ENCODE data around the gene CEP97. TPM values are rescaled to one million over a fixed set of nuclear protein-coding genes. Genes with fewer than 3 reads are reported as not detected.
"Not testable (repeated sequence)": the region's sequence is repeated elsewhere in the genome, so short reads cannot be mapped to it uniquely, and the experiment has no call there.

CEP97 gene, protein sequence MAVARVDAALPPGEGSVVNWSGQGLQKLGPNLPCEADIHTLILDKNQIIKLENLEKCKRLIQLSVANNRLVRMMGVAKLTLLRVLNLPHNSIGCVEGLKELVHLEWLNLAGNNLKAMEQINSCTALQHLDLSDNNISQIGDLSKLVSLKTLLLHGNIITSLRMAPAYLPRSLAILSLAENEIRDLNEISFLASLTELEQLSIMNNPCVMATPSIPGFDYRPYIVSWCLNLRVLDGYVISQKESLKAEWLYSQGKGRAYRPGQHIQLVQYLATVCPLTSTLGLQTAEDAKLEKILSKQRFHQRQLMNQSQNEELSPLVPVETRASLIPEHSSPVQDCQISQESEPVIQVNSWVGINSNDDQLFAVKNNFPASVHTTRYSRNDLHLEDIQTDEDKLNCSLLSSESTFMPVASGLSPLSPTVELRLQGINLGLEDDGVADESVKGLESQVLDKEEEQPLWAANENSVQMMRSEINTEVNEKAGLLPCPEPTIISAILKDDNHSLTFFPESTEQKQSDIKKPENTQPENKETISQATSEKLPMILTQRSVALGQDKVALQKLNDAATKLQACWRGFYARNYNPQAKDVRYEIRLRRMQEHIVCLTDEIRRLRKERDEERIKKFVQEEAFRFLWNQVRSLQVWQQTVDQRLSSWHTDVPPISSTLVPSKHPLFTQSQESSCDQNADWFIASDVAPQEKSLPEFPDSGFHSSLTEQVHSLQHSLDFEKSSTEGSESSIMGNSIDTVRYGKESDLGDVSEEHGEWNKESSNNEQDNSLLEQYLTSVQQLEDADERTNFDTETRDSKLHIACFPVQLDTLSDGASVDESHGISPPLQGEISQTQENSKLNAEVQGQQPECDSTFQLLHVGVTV
- total RNA-seq (2014; rRNA removed; shearing (Covaris generic)), result 9.2 and 13.0 TPM in 2 replicates

DNA sequence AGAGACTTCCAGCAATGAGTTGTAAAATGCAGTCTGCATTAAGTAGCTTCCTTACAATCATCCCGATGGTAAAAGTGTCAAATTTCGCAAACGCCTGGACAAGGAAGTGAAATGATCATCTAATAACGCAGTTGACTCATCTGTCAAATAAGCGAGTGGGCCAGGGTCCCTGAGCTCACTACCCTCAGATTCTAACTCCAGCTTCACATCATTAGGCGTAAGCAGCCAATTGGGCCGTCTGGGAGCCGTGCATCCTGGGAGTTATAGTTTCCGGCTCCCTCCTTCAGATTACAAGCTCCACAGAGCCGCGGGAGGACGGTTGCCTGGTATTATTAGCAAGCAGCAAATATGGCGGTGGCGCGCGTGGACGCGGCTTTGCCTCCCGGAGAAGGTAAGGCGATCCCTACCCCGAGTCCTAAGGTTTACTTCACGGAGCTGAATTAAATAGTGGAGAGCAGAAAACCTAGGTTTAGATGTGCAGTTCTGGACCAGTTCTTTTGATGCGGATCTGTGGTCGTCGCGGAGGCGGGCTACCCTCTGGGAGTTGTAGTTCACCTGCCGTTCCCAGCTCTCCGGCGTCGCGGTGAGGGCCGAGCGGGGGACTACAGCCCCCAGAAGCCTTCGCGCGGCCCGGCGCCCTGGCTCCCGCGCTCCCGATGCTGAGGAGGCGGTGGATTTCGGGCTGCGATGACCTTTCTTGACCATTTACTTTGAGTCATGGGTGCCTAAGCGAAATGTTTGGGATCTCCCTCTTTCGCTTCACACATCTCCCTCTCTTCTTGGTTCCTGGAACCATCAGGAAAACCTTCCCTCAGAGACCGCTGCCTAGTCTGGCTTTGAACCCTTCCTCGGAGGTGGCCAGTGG, at the start of gene CEP97:
CEP97 (plus strand) TSS at position 286 of the 865 bp plus-strand sequence; CDS start at position 349, 63 bp downstream.
- Histone ChIP-seq H3K36me3 (replicated peaks; ENCODE audit: control insufficient read depth, insufficient read depth, low read length) (peaks cover 1% of the 10 kb centered on the region), H3K27me3 (ENCODE audit: control insufficient read depth, insufficient read depth, low read length) (no peaks in the 10 kb centered on the region)
- peak; percentile 82 for DNase-seq

GRCh38 chr3:101675709-101676215, 48.7 kb upstream of the CEP97 start:
- Histone ChIP-seq H3K27me3 (ENCODE audit: control insufficient read depth, insufficient read depth, low read length) (no peaks in the 10 kb centered on the region), H3K4me3 (ENCODE audit: insufficient read depth, low read depth, low read length) (peak overlapping the region; percentile 96), H3K36me3 (replicated peaks; ENCODE audit: control insufficient read depth, insufficient read depth, low read length) (peaks cover 9% of the 10 kb centered on the region)
- no peak for DNase-seq

More for the DNA sequence above, at the start of gene CEP97:
- H3K4me3 ChIP-seq (ENCODE audit: insufficient read depth, low read depth, low read length), result peak within 1 kb of the TSS; percentile 68

DNA sequence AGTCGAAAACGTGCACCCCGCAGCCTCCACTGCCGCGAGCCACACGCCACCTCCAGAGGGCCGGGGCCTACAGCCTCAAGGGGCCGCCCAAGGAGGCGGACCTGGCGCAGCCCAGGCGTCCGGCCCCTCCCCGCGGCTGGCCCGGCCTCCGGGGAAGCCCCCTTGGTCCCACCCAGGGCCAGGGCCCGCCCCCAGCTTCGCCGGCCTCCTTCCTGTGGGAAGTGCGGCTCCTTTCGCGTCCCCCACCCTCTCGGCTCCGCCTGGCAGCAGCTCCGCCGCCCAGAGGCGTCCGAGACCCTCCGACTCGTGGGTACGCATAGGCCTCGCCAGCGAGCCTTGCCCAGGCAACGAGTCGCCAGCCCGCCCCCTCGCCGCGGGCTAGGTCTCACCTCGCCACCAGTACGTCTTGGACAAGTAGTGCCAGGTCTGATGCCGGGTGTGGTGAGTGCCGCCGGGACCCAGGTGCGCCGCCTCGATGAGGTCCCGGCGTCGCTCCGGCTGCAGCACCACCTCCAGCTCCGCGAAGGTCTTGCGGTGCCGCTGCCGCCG, 48.1 kb upstream of the CEP97 start:
- Histone ChIP-seq H3K27me3 (ENCODE audit: control insufficient read depth, insufficient read depth, low read length) (no peaks in the 10 kb centered on the region), H3K4me3 (ENCODE audit: insufficient read depth, low read depth, low read length) (peak overlapping the region; percentile 96), H3K36me3 (replicated peaks; ENCODE audit: control insufficient read depth, insufficient read depth, low read length) (peaks cover 11% of the 10 kb centered on the region)
- DNase-seq, result peak; percentile 98

GRCh38 chr3:101676765-101677435, 47.5 kb upstream of the CEP97 start, which contains the start of gene ZBTB11:
ZBTB11 (minus strand) TSS chr3:101677132; CDS start chr3:101676914, 218 bp downstream.
- H3K27me3 ChIP-seq (ENCODE audit: control insufficient read depth, insufficient read depth, low read length), result no peaks in the 10 kb centered on the region
- peak; percentile 95 for DNase-seq
- peaks cover 17% of the 10 kb centered on the region for H3K36me3 ChIP-seq (replicated peaks; ENCODE audit: control insufficient read depth, insufficient read depth, low read length)
- H3K4me3 ChIP-seq (ENCODE audit: insufficient read depth, low read depth, low read length), result peak within 1 kb of the TSS; percentile 96

DNA sequence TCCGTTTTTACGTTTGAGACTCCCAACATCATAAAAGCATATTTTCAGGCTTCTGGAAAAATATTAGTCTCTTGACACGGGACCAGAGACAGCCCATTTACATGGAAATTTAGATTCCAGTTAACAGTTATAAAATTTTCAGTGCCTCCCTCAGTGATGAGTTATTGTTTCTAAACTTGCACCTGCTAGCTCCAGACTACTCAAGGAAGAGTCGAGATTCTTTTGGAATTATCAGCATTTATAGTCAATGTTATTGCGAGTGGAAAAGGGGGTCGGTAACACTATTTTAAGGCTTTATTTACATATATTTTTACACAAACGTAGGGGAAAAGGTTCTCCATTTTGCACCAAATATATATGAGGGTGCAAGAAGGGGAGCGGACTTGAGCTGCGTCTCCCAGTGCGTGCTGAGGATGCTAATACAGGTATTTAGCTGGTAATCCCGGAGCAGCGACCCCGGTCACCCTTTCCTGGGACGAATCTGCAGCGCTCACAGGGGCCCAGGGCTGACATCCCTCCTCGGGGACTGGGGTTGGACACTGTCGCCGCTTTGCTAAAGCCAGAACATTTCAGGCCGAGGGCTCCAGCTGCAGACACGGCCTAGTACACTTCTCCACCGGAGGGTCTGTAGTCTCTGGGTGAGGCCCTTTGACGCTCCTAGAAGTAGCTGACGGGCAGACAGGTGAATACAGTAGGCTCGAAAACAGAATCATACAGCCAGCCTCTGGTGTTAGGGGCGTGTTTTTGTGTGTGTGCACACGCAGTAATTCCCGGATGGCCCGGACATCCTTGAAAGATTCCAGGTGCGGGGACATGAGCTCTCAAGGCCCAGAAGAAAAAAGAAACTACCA, 46.8 kb upstream of the CEP97 start:
- Histone ChIP-seq H3K36me3 (replicated peaks; ENCODE audit: control insufficient read depth, insufficient read depth, low read length) (peaks cover 23% of the 10 kb centered on the region), H3K4me3 (ENCODE audit: insufficient read depth, low read depth, low read length) (peak overlapping the region; percentile 17; the same call in 1 of the 2 replicates), H3K27me3 (ENCODE audit: control insufficient read depth, insufficient read depth, low read length) (no peaks in the 10 kb centered on the region)
- peak; percentile 41 for DNase-seq

- DNase-seq; H3K27me3 ChIP-seq (ENCODE audit: control insufficient read depth, insufficient read depth, low read length); H3K4me3 ChIP-seq (ENCODE audit: insufficient read depth, low read depth, low read length): not testable (repeated sequence)
- H3K36me3 ChIP-seq (replicated peaks; ENCODE audit: control insufficient read depth, insufficient read depth, low read length), result peaks cover 33% of the 10 kb centered on the region
These were observed 45.6 kb upstream of the CEP97 start for GRCh38 chr3:101678837-101679236.

DNA sequence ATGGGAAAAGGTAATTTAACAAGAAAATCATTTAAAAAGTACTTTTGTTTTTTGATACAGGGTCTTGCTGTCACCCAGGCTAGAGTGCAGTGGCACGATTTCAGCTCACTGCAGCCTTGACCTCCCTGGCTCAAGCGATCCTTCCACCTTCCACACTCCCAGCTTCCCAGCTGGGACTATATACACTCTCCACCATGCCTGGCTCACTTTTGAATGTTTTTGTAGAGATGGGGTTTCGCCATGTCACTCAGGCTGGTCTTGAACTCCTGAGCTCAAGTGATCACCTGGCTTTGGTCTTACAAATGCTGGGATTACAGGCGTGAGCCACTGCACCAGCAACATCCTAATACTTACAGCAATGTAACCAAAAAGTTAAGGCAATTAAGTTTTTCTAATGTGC, 43.9 kb upstream of the CEP97 start:
- no peak for DNase-seq
- H3K27me3 ChIP-seq (ENCODE audit: control insufficient read depth, insufficient read depth, low read length), result no peaks in the 10 kb centered on the region
- H3K36me3 ChIP-seq (replicated peaks; ENCODE audit: control insufficient read depth, insufficient read depth, low read length), result peaks cover 46% of the 10 kb centered on the region
- H3K4me3 ChIP-seq (ENCODE audit: insufficient read depth, low read depth, low read length), result no peak overlapping the region

GRCh38 chr3:101685050-101685400, 39.4 kb upstream of the CEP97 start:
- Histone ChIP-seq H3K4me3 (ENCODE audit: insufficient read depth, low read depth, low read length) (peak overlapping the region; percentile 89), H3K27me3 (ENCODE audit: control insufficient read depth, insufficient read depth, low read length) (no peaks in the 10 kb centered on the region), H3K36me3 (replicated peaks; ENCODE audit: control insufficient read depth, insufficient read depth, low read length) (peaks cover 50% of the 10 kb centered on the region)
- DNase-seq, result no peak

DNA sequence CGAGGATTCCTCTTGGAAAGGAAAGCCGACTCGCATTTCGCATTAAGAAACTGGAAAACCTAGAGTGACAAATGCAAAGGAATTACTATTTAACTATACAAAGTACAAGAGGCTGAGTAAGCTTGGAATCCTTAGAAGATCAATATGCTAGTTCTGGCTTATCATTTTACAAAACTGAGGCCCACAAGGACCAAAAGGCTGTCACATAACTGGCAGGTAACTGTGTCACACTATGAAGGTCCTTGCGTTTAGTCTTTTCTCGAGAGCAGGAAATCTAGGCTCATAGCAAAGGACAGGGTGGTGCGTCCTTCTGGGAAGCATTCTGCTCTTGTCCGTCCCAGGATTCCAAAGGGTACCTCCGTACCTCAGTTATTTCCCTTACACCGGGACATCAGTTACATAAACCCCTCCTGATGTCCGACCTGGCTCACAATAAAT, 38.5 kb upstream of the CEP97 start:
- H3K27me3 ChIP-seq (ENCODE audit: control insufficient read depth, insufficient read depth, low read length), result no peaks in the 10 kb centered on the region
- peak overlapping the region; percentile 89 for H3K4me3 ChIP-seq (ENCODE audit: insufficient read depth, low read depth, low read length)
- peaks cover 42% of the 10 kb centered on the region for H3K36me3 ChIP-seq (replicated peaks; ENCODE audit: control insufficient read depth, insufficient read depth, low read length)
- no peak for DNase-seq

DNA sequence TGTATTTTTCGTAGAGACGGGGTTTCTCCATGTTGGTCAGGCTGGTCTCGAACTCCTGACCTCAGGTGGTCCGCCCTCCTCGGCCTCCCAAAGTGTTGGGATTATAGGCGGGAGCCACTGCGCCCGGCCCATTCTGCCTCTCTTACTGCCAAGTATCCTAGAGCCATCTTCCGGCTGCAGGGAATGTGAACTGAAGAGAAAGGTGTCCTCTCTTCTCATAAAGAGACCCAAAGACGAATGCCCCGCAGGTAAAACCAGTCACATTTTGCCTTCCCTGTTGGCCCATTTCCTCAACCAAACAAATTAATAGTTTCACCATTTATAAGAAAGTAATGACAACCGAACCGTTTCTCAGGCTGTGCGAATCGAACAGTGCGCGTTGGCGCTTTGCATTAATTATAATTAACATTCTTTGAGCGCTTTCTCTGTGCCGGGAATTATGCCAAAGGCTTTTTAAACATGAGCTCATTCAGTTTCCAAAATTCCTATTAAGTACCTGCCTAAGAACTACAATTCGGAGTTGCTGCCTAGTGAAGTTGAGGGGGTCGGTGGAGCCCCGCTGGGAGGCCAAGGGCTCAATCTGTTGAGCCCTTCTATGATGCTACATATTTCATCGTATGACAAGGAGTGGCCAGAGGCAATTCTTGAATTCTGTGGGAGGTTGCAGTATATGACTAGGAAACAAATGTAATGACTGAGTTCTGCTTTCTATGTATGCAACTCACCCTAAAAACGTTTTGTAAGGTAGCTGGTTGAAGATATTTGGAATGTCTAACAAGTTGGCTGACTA, 37.1 kb upstream of the CEP97 start:
- Histone ChIP-seq H3K4me3 (ENCODE audit: insufficient read depth, low read depth, low read length) (peak overlapping the region; percentile 89), H3K27me3 (ENCODE audit: control insufficient read depth, insufficient read depth, low read length) (no peaks in the 10 kb centered on the region), H3K36me3 (replicated peaks; ENCODE audit: control insufficient read depth, insufficient read depth, low read length) (peaks cover 30% of the 10 kb centered on the region)
- no peak for DNase-seq

GRCh38 chr3:101689286-101689685, 35.1 kb upstream of the CEP97 start:
- no peaks in the 10 kb centered on the region for H3K27me3 ChIP-seq (ENCODE audit: control insufficient read depth, insufficient read depth, low read length)
- H3K4me3 ChIP-seq (ENCODE audit: insufficient read depth, low read depth, low read length), result no peak overlapping the region
- DNase-seq, result no peak
- H3K36me3 ChIP-seq (replicated peaks; ENCODE audit: control insufficient read depth, insufficient read depth, low read length), result peaks cover 13% of the 10 kb centered on the region

GRCh38 chr3:101690972-101691371, 33.4 kb upstream of the CEP97 start:
- no peaks in the 10 kb centered on the region for H3K27me3 ChIP-seq (ENCODE audit: control insufficient read depth, insufficient read depth, low read length)
- no peak for DNase-seq
- H3K36me3 ChIP-seq (replicated peaks; ENCODE audit: control insufficient read depth, insufficient read depth, low read length), result peaks cover under 1% of the 10 kb centered on the region; the same call in 1 of the 2 replicates
- H3K4me3 ChIP-seq (ENCODE audit: insufficient read depth, low read depth, low read length), result no peak overlapping the region

All from H7 (cell line).